ENCODE measurements around the gene ELF2. TPM values are rescaled to one million over a fixed set of nuclear protein-coding genes. Genes with fewer than 3 reads are reported as not detected.

ELF2 gene
- polyA plus RNA-seq, 1 donor from 2014 or later = 105 TPM

DNA sequence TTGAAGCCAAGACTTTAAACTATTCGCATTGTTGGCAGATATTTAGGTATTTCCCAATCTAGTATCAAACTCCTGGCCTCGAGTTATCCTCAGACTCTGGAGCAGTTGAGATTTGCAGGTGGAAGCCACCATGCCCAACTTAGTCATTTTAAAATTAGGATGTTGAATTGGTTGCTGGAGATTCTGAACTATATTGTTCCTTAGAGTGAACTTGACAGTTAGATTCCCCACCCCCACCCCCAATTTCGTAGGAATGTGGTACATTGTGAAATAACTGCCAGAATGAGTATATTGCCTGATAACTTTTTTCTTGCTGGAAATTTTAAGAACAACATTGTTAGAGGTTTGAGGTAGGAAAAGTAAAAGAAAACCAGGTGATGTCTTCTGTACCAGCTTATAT, 159.2 kb downstream of the ELF2 start:
- no peak overlapping the region for H3K9ac ChIP-seq (ENCODE audit: low read length)
- no peak overlapping the region for H3K27ac ChIP-seq (ENCODE audit: low read length)
- peaks cover 7% of the 10 kb centered on the region for H3F3A ChIP-seq (ENCODE audit: insufficient read depth, low read length, poor library complexity, severe bottlenecking)
- H3K36me3 ChIP-seq (ENCODE audit: insufficient read depth, low read length) = no peaks in the 10 kb centered on the region
- peaks cover 17% of the 10 kb centered on the region for H3K79me2 ChIP-seq (replicated peaks; ENCODE audit: insufficient read depth, low read length)
- H3K4me2 ChIP-seq (ENCODE audit: low read length) = peak overlapping the region; percentile 33
- H4K20me1 ChIP-seq (ENCODE audit: insufficient read depth) = no peaks in the 10 kb centered on the region
- no peak overlapping the region for H2AFZ ChIP-seq (ENCODE audit: low read depth, low read length)
- no peak for TF ChIP-seq TAF1 (IDR thresholded peaks at IDR 0.05; ENCODE audit: low read depth)
- TF ChIP-seq EZH2 (IDR thresholded peaks at IDR 0.05; ENCODE audit: borderline replicate concordance, insufficient read depth, low read length, poor library complexity, severe bottlenecking) = no peak
- TF ChIP-seq, protein P1, sequence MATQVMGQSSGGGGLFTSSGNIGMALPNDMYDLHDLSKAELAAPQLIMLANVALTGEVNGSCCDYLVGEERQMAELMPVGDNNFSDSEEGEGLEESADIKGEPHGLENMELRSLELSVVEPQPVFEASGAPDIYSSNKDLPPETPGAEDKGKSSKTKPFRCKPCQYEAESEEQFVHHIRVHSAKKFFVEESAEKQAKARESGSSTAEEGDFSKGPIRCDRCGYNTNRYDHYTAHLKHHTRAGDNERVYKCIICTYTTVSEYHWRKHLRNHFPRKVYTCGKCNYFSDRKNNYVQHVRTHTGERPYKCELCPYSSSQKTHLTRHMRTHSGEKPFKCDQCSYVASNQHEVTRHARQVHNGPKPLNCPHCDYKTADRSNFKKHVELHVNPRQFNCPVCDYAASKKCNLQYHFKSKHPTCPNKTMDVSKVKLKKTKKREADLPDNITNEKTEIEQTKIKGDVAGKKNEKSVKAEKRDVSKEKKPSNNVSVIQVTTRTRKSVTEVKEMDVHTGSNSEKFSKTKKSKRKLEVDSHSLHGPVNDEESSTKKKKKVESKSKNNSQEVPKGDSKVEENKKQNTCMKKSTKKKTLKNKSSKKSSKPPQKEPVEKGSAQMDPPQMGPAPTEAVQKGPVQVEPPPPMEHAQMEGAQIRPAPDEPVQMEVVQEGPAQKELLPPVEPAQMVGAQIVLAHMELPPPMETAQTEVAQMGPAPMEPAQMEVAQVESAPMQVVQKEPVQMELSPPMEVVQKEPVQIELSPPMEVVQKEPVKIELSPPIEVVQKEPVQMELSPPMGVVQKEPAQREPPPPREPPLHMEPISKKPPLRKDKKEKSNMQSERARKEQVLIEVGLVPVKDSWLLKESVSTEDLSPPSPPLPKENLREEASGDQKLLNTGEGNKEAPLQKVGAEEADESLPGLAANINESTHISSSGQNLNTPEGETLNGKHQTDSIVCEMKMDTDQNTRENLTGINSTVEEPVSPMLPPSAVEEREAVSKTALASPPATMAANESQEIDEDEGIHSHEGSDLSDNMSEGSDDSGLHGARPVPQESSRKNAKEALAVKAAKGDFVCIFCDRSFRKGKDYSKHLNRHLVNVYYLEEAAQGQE (IDR thresholded peaks at IDR 0.05; ENCODE audit: borderline replicate concordance) = no peak
- TF ChIP-seq MXI1 (conservative IDR thresholded peaks at IDR 0.05; ENCODE audit: poor library complexity, severe bottlenecking) = no peak
- no peak for TF ChIP-seq POLR2AphosphoS5 (IDR thresholded peaks at IDR 0.05)
- no peak for TF ChIP-seq RAD21 (conservative IDR thresholded peaks at IDR 0.05)
- TF ChIP-seq SMC3 (conservative IDR thresholded peaks at IDR 0.05; ENCODE audit: poor library complexity) = no peak
- no peak for TF ChIP-seq EP300 (conservative IDR thresholded peaks at IDR 0.05; ENCODE audit: poor library complexity, severe bottlenecking)
- TF ChIP-seq, protein P2, sequence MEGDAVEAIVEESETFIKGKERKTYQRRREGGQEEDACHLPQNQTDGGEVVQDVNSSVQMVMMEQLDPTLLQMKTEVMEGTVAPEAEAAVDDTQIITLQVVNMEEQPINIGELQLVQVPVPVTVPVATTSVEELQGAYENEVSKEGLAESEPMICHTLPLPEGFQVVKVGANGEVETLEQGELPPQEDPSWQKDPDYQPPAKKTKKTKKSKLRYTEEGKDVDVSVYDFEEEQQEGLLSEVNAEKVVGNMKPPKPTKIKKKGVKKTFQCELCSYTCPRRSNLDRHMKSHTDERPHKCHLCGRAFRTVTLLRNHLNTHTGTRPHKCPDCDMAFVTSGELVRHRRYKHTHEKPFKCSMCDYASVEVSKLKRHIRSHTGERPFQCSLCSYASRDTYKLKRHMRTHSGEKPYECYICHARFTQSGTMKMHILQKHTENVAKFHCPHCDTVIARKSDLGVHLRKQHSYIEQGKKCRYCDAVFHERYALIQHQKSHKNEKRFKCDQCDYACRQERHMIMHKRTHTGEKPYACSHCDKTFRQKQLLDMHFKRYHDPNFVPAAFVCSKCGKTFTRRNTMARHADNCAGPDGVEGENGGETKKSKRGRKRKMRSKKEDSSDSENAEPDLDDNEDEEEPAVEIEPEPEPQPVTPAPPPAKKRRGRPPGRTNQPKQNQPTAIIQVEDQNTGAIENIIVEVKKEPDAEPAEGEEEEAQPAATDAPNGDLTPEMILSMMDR (IDR thresholded peaks at IDR 0.05; ENCODE audit: poor library complexity, severe bottlenecking) = no peak
- H3K9me2 ChIP-seq (ENCODE audit: insufficient read depth, low read length) = no peaks in the 10 kb centered on the region
- H3K9me3 ChIP-seq (ENCODE audit: low read length) = no peaks in the 10 kb centered on the region
- H3K4me3 ChIP-seq (ENCODE audit: low read length) = peak overlapping the region; percentile 44
- H3K27me3 ChIP-seq (ENCODE audit: insufficient read depth, low read depth, low read length) = no peaks in the 10 kb centered on the region

DNA sequence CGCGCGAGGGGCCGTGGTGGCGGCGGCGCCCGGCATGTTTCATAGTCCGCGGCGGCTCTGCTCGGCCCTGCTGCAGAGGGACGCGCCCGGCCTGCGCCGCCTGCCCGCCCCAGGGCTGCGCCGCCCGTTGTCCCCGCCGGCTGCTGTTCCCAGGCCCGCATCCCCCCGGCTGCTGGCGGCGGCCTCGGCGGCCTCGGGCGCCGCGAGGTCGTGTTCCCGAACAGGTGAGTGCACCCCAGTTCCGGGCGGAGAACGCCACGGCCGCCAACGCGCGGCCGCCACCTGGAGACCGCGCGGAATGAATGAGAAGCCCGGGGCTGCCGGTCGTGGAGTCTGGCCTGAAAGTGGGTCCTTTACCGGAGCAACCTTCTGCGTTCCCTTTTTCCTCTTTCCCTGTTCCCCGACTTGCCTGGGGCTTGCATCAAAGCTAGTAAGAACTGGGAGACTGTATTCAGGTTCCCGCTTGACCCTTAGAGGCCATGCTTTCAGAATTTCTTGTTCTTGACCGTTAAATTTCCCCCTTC, 161.0 kb downstream of the ELF2 start:
- Histone ChIP-seq H3K4me3 (ENCODE audit: low read length) (peak overlapping the region; percentile 75), H3K36me3 (ENCODE audit: insufficient read depth, low read length) (no peaks in the 10 kb centered on the region), H3K79me2 (replicated peaks; ENCODE audit: insufficient read depth, low read length) (peaks cover 11% of the 10 kb centered on the region), H3K9me2 (ENCODE audit: insufficient read depth, low read length) (no peaks in the 10 kb centered on the region), H3K27ac (ENCODE audit: low read length) (peak overlapping the region; percentile 92), H3F3A (ENCODE audit: insufficient read depth, low read length, poor library complexity, severe bottlenecking) (peaks cover 7% of the 10 kb centered on the region), H3K9me3 (ENCODE audit: low read length) (no peaks in the 10 kb centered on the region), H3K9ac (ENCODE audit: low read length) (peak overlapping the region; percentile 83), H3K4me2 (ENCODE audit: low read length) (peak overlapping the region; percentile 46), H3K27me3 (ENCODE audit: insufficient read depth, low read depth, low read length) (no peaks in the 10 kb centered on the region), H2AFZ (ENCODE audit: low read depth, low read length) (peak overlapping the region; percentile 35), H4K20me1 (ENCODE audit: insufficient read depth) (no peaks in the 10 kb centered on the region)
- TF ChIP-seq, protein P2 (IDR thresholded peaks at IDR 0.05; ENCODE audit: poor library complexity, severe bottlenecking) = no peak
- TF ChIP-seq, protein P1 (IDR thresholded peaks at IDR 0.05; ENCODE audit: borderline replicate concordance) = no peak
- peak; percentile 25 for TF ChIP-seq RAD21 (conservative IDR thresholded peaks at IDR 0.05)
- no peak for TF ChIP-seq SMC3 (conservative IDR thresholded peaks at IDR 0.05; ENCODE audit: poor library complexity)
- no peak for TF ChIP-seq TAF1 (IDR thresholded peaks at IDR 0.05; ENCODE audit: low read depth)
- TF ChIP-seq EP300 (conservative IDR thresholded peaks at IDR 0.05; ENCODE audit: poor library complexity, severe bottlenecking) = no peak
- no peak for TF ChIP-seq EZH2 (IDR thresholded peaks at IDR 0.05; ENCODE audit: borderline replicate concordance, insufficient read depth, low read length, poor library complexity, severe bottlenecking)
- peak; percentile 61 for TF ChIP-seq MXI1 (conservative IDR thresholded peaks at IDR 0.05; ENCODE audit: poor library complexity, severe bottlenecking)
- TF ChIP-seq POLR2AphosphoS5 (IDR thresholded peaks at IDR 0.05) = no peak

Data from neural cell (in vitro differentiated cells).